Fibroblast of gingiva (primary cell): ENCODE data around the gene FSTL4.

Experiments
- DNase-seq: peaks from one replicate; pipeline ENCODE4 v3.0.0-alpha.2; 2011; ENCODE audit warnings: low read depth

The FSTL4 gene

GRCh38 chr5:133512896-133513295, 99.4 kb downstream of the FSTL4 start:
- no peak for DNase-seq

- DNase-seq: no peak
Observed at GRCh38 chr5:133511653-133512235, 100.6 kb downstream of the FSTL4 start.

GRCh38 chr5:133510634-133511262, 101.6 kb downstream of the FSTL4 start:
- no peak for DNase-seq

GRCh38 chr5:133509742-133510079, 102.6 kb downstream of the FSTL4 start:
- no peak for DNase-seq

GRCh38 chr5:133508845-133509741, 103.2 kb downstream of the FSTL4 start:
- peak; percentile 6 for DNase-seq

- DNase-seq: no peak
Observed at GRCh38 chr5:133508331-133508730, 104.0 kb downstream of the FSTL4 start.

- no peak for DNase-seq
Observed at GRCh38 chr5:133506181-133506580, 106.2 kb downstream of the FSTL4 start.

- DNase-seq: no peak
Observed at GRCh38 chr5:133503511-133503910, 108.8 kb downstream of the FSTL4 start.

GRCh38 chr5:133499895-133500294, 112.4 kb downstream of the FSTL4 start:
- DNase-seq: no peak

- no peak for DNase-seq
Observed at GRCh38 chr5:133497608-133498348, 114.6 kb downstream of the FSTL4 start.

GRCh38 chr5:133496631-133497030, 115.7 kb downstream of the FSTL4 start:
- DNase-seq: no peak

- DNase-seq: no peak
Observed at GRCh38 chr5:133494923-133495246, 117.5 kb downstream of the FSTL4 start.

- no peak for DNase-seq
Observed at GRCh38 chr5:133494232-133494922, 118.0 kb downstream of the FSTL4 start.

- no peak for DNase-seq
Observed at GRCh38 chr5:133489632-133490031, 122.7 kb downstream of the FSTL4 start.

GRCh38 chr5:133487093-133487492, 125.2 kb downstream of the FSTL4 start:
- no peak for DNase-seq

- no peak for DNase-seq
Observed at GRCh38 chr5:133485468-133485867, 126.9 kb downstream of the FSTL4 start.

- no peak for DNase-seq
Observed at GRCh38 chr5:133483406-133484090, 128.8 kb downstream of the FSTL4 start.

GRCh38 chr5:133482028-133482427, 130.3 kb downstream of the FSTL4 start:
- no peak for DNase-seq

- no peak for DNase-seq
Observed at GRCh38 chr5:133480866-133481265, 131.5 kb downstream of the FSTL4 start.

GRCh38 chr5:133480366-133480765, 132.0 kb downstream of the FSTL4 start:
- no peak for DNase-seq

GRCh38 chr5:133478199-133478985, 133.9 kb downstream of the FSTL4 start:
- DNase-seq: no peak
